Activated naive CD4-positive, alpha-beta T cell treated with anti-CD3 and anti-CD28 coated beads, Interleukin-2, amount 50 U/mL, for 16 hours (primary cell): ENCODE results near the gene SND1.
"Not testable (repeated sequence)": the region's sequence is repeated elsewhere in the genome, so short reads cannot be mapped to it uniquely, and the experiment has no call there.

ENCODE experiments used
- DNase-seq: peaks from one replicate; pipeline ENCODE4 v3.0.0-alpha.2; 2020

SND1 gene

DNA sequence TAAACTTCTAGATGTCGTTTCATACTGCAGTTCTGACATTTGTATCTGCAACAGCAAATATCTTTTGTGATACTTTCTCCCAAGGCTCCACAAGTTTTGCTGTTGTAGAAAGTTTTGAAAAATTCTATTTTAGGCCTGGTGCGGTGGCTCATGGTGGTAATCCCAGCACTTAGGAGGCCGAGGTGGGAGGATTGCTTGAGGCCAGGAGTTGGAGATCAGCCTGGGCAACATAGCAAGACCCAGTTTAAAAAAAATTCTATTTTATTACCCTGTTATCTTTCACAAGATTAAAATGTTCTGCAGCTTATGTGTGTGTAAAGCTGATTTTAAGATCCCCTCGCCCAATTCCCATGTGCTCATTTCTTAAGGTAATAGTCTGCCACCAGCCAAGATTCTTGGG, 1.4 kb downstream of the SND1 start:
- DNase-seq: no peak

DNA sequence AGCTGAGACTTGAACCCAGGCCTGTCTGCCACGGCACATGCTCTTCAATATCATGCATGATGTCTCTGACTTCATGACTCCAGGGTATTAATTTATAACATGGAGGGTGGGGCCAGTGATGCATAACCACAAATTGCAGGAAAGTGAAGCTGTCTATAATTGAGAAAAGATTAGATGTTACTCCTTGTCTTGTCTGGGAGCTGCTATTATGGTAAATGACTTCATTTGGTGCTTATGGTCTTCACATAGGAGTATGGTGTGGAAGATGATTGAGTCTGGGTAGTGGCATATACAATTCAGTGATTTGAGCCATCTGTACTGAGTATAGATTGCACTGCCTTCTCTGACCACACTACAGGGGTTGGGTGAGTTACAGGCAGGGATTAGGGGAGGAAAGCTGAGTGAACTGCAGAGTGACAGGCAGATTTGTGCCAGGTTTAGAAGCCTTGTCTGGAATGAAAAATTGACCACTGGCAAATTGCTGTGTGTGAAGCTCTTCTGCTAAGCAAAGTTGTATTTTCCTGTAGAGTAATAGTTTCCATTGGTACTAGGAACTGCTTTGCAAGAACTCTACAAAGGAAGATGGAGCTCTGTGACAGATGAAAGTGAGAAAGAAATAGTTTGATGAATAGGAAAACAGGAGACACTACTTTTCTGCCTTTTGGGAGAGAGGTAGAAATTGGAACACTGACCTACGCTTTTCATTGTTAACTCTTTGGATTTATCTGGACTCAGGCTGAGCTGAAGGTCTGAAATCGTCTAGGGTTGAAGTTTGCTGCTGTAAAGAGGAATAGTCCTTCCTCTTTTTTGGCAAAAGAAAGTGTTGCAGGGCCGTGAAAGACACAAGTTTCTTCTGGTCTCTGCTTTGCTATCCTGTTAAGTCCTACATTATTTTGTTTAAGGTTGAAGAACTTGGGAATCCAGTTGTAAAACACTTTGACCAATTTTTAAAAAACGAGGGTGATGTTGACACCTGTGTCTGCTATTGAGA, 2.7 kb downstream of the SND1 start:
- DNase-seq: no peak

DNA sequence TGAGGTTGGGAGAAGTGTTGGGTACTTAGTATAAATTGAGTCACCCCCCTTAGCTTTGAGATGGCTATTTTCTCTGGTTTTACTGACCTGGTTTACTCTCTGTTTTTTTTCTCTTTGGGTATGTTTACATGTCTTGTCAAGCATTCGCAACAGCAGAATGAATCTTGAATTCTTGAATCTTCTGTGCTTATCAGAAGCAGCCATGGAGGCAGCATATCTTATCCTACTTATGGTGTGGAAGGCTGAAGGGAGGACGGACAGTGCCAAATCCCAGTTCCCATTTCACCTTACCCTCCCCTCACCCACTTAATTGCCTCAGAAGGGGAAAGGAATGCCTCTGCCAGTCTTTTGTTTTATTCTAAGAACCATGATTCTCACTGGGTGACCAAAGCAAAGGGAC, 3.7 kb downstream of the SND1 start:
- no peak for DNase-seq

DNA sequence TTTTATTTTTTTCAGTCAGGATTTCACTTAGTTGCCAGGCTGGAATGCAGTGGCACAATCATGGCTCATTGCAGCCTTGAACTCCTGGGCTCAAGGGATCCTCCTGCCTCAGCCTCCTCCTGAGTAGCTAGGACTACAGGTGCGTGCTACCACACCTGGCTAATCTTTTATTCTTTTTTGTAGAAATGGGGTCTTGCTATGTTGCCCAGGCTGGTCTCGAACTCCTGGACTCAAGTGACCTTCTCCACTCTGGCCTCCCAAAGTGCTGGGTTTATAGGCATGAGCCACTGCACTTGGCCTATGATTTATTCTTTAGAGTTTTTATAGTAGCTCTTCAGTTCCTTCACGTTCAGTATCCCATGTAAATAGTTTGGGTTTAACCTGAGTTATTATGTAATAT, 5.5 kb downstream of the SND1 start:
- DNase-seq: no peak

DNA sequence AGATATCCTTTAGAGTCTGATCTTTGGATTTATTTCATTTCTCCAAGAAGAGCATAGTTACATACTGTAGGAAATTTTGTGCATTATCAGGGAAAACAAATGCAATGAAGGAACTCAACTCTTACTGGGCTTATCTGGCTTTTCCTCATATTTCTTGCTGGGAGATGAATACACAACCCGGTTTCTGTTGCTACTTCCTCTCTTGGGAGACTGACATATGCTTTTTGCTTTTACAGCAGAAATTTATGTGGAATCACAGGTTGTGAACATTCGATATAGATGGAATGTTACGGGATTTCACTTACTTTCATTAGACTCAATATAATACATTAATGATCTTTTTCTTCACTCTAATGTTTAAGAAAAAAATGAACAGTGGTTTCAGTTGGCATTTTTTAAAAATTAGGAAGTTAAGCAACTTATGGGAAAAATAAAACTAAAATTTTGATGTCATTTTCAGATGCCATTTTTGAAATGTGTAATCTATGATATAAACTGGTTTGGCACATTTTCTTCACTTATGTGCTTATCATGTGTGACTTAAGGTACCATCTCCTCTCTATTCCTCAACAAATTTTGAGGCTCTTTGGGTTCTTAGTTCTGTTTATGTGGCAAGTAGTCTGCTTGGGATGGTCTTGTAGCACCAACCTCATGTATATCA, 7.1 kb downstream of the SND1 start:
- DNase-seq: no peak

DNA sequence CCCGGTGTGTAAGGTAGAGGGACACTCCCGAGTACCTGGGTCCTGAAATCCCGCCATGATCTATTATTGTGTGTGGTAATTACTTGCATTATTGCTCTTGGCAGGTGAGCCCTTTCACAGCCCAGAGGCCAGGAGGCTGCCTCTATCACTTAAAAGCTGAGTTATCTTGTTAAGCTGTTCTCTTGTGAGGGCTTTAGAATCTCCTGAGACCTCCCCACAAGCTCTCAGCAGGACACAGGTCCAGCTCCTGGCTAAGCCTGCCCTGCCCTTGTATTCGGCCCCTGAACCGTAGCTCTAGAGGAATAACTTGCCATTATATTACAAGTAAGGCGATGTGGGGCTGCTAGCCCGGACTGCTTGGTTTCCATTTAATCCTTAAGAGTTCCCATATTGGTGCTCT, 13.9 kb downstream of the SND1 start:
- DNase-seq: no peak

DNA sequence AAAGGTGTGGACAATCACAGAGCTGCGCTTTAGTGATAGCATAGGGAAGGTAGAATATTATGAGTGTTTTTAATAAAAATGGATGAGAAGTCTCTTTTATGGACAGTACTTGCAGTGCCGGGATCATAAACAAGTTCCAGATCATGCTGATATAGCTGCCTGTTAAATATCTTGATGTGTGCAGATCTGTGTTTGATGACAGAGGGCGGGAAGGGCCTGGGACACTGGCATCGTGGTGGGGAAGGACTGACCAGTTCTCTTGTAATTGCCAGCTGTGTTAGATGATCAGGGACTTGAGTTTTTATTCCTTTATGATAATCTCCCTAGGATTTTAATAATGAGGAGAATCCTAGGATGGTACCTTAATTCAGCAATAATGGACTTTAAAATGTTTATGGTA, 14.6 kb downstream of the SND1 start:
- DNase-seq: no peak

DNA sequence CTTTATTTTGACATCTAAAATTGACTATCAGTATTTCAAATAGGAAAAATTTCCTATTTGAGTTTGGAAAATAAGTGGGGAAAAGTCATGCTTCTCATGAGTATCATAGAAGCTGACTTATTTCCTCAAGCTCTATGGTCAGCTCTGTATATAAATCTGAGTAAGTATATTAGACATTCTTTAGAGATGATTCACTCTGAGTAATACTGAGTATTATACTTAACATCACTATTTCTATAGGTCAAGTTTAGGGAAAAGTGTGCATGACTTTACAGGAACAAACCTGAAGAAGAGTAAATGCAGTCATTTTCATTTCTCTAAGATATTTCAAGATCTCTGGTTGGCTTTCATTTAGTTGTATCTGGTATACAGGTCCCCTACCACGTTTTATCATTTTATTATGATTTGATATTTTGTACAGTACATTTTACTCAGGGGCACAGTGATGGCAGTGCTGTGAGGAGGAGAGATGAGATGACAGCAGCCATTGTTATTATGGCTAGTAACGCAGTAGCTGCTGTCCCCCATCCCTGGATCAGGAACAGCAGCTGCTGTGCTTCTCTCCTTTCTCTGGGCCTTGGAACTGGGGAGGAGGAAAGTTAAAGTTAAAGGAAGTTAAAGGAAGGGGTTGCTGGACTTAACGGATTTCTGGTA, 15.2 kb downstream of the SND1 start:
- no peak for DNase-seq

DNA sequence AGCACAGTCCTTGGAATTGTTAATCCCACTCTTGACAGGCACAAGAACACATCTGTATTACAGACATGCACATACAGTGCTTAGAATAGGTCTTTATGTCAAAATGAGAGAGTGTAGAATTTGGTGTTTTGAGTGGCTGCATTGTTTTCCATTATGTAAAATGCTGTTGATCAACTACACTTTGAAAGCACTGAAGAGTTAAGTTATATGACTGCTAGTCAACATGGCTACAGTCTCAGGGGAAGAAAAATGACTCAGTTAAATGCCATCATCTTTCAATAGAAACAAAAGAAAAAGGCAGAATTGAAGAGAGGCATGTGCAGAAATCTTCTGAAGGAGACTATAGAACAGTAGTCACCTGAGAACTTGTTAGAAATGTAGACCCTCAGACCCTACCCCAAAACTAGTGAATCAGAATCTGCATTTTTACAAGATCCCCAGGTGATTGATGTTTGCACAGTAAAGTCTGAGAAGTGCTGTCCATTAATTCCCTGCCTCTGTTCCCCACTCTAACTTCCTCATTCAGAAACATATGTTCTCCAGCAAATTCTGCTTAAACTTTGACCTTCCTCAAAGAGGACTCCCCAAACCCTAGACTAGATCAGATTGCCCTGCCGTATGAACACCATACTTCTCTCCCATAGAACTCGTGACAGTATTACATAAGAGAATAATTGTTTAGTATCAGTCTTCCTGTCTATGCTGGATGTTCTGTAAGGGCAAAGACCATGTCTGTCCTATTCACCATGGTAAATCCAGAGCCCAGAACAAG, 16.0 kb downstream of the SND1 start:
- DNase-seq: no peak

DNA sequence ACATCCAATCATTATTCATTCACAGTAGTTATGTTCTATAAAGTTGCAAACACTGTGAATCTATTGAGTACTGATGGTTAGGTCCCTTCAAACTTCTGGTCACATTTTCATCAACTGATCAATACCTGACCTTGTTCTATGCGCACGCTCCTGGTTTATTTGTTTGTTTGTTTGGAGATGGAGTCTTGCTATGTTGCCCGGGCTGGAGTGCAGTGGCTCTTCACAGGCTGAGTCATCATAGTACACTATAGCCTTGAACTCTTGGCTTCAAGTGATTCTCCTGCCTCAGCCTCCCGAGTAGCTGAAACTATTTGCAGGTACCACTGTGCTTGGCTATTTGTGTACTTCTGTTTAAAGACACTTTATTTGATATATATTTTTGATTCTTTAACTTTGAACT, 19.3 kb downstream of the SND1 start:
- no peak for DNase-seq

DNA sequence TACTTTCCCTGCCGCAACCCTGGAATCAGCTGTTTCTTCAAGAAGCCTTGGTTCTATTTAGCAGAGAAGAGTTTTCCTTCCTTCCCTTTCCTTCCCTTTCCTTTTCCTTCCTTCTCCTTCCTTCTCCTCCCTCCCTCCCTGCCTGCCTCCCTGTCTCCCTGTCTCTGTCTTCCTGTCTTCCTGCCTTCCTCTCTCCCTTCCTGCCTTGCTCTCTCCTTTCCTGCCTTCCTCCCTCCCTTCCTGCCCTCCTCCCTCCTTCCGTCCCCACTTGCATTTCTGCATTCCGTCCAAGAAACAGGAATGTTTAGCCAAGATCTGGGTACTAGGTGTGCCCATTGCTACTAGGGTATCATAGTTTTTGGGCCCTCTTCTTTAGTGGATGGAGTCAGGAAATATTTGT, 21.9 kb downstream of the SND1 start:
- no peak for DNase-seq

DNA sequence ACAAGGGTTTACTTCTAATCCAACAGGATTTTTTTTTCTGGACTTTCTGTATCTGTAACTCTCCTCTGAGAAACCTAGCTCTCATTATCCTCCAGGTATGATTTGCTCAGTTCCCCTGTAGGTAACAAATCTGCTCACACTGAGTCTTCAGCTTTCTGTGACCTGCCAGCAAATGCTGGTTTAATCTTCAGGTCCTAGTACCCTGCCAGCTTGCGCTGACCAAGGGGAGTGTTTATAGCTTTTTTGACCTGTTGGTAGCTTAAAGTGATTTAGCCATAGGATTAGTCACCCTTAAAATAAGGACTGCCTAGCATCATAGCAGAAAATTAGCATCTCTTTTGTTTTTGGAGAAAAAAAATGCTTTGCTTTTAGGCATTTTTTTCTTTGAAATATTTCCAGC, 22.4 kb downstream of the SND1 start:
- no peak for DNase-seq

DNA sequence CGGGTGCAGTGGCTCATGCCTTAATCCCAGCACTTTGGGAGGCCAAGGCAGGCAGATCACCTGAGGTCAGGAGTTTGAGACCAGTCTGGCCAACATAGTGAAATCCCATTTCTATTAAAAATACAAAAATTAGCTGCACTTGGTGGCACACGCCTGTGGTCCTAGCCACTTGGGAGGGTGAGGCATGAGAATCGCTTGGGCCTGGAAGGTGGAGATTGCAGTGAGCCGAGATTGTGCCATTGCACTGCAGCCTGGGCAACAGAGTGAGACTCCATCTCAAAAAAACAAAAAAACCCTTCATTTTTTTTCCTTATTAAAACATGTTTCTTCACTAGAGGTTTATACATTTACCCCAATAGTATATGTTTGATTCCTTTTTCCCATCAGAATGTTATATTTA, 22.9 kb downstream of the SND1 start:
- DNase-seq: not testable (repeated sequence)

DNA sequence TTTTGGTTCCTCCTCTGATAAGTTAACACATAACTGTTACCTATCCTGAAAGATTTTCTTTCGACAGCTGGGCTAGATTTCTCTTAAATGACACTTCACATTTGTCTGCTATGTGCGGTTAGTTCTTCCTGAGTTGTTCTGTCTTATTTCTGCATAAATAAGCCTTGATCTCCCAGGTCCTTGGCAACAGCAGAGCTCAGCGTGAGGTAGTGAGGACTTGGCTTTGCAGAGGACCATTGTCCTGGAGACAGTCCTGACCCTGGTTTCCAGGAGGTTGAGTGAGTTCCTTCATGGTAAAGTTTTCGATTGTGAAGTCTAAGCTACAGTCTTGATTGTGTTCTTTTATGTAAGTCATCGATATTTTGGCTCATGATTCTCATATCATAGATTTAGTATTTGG, 23.7 kb downstream of the SND1 start:
- DNase-seq: no peak

DNA sequence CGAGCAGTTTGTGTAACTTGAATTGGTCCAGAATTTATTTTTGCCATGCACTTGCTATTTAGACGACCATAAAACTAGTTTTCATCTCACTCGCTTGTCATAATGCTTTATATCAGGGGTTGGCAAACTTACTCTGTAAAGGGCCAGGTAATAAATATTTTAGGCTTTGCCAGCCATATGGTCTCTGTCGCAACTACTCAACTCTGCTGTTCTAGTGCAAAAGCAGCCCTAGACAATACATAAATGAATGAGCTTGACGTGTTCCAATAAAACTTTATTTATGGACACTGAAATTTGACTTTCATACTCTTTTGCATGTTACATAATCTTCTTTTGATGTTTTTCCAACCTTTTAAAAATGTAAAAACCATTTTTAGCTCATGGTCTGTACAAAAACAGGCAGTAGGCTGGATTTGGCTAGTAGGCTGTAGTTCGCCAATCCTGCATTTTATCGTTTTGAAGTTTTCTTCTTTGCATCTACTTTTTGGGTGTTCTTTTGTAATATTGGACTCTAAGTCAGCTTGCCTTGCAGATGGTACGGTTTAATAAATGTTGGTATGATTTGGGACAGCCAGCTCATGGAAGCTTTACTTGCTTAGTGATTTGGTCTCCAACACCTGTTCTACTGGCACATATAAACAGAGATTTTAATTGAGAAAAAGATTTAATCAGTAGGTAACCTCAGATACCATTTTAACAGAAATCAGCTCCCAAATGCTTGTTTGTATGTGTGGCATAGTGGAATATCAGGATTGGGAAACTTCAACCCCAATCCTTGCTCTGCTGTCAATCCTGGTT, 25.6 kb downstream of the SND1 start:
- DNase-seq: no peak

DNA sequence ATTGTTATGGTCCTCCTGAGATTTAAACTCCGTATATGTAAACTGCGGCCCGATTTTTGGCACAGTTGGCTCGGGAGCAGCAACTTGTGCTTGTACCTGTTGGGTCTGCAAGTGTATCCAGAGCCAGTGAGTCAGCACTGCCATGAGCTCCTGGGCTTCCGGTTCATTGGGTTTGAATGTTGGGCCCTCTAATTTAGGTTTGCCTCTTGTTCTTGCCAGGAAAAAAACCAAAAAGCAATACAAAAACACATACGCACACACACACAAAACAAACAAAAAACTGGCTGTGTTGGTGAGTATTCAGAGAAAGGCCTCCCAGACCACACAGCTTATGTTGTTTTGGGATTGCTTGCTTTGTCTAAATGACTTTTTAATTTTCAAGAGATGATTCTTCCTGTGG, 26.3 kb downstream of the SND1 start:
- no peak for DNase-seq

DNA sequence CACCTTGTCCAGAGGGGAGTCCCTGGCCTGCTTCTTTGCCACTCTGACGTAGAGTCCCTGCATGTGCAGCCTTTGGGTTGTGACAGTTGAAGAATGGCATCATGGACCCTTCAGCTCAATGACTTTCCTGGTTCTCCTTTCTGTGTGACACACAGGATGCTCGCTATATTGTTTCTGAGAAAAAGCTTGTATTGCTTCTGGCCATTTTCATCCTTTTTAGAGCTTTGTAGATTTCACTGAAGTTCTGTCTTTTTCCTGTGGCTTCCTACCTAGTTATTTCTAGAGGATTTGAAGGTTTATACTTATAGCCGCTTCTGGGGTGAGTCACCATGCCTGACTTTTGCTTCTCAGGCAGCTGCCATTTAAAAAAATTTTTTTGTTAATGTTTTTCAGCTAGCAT, 27.0 kb downstream of the SND1 start:
- DNase-seq: no peak

DNA sequence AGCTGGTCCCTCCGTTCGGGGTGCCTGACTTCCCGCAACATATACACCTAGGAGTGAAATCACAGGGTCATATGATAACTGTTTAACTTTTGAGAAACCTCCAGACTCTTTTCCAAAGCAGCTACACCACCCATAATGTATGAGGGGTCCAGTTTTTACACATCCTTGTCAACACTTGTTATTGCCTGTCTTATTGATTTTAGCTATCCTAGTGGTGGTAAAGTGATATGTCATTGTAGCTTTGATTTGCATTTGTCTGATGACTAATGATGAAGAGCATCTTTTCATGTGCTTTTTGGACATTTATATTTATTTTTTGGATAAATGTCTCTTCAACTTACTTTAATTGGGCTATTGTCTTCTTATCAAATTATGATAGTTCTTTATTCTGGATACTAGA, 29.0 kb downstream of the SND1 start:
- no peak for DNase-seq

DNA sequence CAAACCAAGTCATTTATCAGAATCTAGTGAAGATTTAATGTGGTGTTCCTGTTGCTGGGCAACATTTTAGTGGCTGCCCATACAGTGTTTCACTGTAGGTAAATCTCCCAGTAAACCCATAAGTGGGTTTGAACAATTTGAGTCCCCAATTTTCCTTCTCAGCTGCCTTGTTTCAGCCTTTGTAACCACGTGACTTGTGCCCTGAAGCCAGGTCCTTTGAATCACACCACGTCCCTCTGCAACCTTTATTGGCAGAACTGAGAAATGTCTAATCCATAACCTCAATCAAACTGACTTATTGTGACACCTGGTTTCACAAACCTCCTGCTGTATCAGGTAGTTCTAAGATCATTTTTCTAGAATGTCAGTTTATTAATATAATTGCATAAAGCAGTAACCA, 30.1 kb downstream of the SND1 start:
- no peak for DNase-seq

DNA sequence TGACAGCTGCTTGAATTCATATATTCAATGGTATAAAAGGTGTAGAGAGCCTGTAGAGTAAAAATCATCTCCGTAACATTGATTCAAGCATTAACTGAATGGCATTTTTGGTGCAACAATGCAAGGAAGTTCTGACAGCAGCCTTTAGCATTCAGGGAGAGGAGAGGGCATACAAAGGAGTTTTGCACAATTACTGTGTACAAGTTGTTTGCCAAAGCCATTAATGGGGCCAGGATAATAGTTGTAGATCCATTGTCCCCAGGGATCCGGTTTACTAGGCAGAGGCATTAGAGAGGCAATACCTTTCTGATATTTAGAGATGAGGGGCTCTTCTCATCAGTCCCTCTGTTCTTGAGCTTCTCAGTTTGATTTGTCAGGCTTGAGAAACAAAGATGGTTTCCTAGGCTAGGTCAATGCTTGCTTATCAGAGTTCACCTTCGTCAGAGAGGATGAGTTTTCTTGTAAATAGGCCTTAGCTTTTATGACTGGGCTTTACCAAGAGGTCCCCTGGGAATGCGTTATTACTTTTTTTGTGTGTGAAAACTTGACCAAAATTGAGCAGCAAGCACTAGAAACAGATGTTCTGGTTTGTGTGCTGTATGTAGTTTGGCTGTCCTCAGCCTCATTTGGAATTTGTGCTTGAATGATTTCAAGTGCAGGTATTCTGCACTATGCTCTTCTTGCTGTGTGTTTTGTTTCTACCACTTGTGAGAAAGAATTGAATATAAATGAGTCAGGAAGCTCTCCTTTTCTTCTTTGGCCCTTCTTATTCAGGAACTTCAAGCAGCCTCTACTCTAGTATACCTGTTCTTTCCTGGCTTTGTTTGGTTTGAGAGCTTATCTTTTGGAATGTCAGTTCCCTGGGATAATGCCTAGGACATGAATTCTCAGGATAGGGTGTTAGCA, 32.0 kb downstream of the SND1 start:
- DNase-seq: no peak

DNA sequence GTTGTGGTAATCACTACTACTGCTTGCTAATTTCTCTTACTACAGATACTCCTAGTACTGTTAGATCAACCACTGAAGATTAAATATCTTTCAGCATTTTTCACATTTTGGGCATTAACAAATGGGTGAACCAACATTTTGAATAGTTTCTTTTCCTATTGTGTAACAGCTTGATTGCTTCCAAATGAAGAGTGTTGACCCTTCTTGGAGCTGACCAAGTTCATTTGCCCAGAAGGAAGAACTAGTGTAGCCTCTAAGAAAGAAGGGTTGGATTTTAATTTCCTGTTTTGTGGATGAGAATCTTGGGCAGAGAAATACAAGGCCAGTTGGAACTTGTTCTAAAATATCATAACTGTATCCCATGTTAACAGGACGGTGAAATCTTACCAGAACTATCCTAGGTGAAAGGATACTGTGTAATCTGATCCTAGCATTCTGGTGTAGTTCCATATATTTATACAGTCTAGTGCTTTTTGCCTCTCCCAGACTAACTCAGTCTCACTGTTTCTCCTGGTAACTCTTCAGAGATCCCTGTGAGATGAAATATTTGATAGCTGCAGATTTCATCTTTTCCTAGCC, 37.3 kb downstream of the SND1 start:
- no peak for DNase-seq
